OCI-M1 (cell line): Measurements from ENCODE around the gene MAPK4.

Source experiments
- DNase-seq: peaks from one replicate; lab custom pipeline; 2025; lab: John Stamatoyannopoulos, UW

MAPK4 gene

GRCh38 chr18:50653402-50654093 lies 93.7 kb downstream of the MAPK4 start:
- no peak for DNase-seq

DNA sequence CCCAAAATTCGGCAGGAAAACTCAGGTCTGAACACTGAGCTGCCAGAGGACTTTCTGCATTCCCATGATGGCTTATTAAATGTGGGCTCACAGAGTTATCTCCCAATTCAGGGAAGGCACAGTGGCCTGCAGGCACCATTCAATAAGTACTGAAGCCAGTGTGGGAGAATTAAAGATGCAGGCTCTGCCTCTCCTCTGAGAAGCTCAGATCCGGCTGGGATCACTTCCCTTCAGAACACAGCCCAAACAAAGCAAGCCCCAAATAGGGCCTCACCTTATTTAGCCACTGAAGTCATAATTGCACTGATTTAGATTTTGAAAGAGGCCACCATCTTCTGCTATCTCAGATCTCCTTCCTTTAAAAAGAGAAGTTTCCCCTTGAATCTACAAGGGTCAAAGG lies 94.3 kb downstream of the MAPK4 start:
- DNase-seq: no peak

- no peak for DNase-seq
Measured at GRCh38 chr18:50654658-50655550, 95.0 kb downstream of the MAPK4 start.

- DNase-seq: no peak
Measured at GRCh38 chr18:50656396-50656795, 96.5 kb downstream of the MAPK4 start.

GRCh38 chr18:50656841-50657470 lies 97.1 kb downstream of the MAPK4 start:
- DNase-seq: no peak

- no peak for DNase-seq
Measured at GRCh38 chr18:50658601-50659000, 98.7 kb downstream of the MAPK4 start.

DNA sequence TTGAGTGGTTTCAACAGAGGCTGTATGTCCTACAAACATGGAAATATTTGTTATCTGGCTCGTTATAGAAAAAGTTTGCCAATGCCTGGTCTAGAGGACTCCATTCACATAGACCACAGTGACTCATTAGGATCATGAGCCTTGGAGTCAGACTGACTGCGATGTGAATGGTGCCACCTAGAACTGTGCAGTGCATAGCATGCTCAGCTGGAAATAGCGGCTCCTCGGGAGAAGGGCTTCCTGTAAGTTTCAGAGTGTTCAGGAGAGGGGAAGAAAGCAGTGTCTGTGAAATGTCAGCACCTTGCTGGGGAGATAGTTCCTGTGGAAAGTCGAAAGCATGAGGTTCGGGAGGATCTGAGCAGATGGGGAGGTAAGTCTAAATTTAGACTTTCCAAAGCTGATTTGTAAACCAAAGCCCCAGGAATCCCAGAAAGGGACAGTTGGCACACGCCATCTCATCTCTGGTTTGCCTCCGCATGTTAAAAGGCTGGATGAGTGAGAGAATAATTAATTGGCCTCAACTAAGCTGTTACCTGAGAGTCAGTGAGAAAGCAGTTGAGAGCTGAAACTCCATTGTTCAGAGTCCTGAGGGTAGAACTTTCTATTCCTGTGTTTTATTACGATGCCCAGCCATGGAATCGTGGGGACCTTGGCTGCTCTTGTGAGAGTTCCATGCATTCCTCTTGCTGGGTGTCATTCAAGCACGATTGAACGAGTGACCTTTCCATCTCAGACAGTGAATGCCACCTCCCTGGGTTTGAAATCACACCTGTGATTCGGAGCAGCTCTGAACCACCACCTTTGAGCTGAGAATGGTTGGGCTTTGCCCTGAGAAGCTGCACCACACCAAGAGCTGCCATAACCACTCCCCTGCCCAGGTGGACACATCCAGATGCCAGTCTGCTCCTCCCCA lies 99.5 kb downstream of the MAPK4 start:
- peak; percentile 70 for DNase-seq

DNA sequence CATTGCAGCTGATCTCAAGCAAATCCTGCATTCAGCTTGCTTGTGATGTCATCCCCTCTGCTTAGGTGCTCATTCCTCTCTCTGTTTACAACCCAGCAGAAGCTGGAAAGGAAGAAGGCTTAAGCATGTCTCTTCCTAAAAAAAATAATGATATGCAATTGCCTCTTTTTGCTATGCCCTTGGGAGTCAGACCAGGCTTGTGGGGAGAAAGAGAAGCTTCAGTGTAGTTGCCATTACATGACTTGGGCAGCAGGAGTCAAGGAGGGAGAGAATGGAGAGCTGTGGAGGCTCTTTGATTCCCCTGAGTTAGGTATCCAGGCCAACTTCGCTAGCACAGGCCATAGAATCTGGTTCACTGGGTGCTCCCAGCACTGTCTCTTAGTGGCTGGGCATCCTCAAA lies 101.1 kb downstream of the MAPK4 start:
- DNase-seq: no peak

- peak; percentile 51 for DNase-seq
Measured at GRCh38 chr18:50662177-50662576, 102.3 kb downstream of the MAPK4 start.

DNA sequence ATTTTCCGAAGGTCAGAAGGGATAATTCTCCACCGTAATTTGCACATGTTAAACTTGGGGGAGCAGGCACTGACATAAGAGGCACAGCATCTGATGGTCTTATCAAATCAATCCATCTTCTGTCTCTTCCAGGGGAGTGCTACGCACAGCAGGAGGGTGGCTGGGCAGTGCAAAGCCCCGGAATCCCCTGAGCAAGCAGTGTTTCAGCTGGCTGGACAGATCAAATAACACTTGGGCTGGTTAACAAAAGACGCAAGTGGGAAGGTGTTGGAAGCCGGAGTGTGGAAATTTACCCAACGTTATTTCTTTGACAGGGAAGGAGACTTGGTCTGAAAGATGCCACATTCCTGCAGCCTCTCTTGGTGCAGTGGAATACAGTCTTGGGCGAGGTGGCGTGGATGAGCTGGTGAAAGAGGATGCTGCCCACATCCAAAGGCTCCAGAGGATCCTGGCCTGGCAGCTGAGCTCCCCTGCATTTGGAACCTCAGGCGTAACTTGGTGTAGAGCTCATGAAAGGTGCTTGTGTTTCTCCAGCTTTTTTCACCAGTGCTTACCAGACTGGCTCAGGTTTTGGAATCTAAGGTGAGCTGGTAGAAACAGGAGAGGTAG lies 103.0 kb downstream of the MAPK4 start:
- no peak for DNase-seq

DNA sequence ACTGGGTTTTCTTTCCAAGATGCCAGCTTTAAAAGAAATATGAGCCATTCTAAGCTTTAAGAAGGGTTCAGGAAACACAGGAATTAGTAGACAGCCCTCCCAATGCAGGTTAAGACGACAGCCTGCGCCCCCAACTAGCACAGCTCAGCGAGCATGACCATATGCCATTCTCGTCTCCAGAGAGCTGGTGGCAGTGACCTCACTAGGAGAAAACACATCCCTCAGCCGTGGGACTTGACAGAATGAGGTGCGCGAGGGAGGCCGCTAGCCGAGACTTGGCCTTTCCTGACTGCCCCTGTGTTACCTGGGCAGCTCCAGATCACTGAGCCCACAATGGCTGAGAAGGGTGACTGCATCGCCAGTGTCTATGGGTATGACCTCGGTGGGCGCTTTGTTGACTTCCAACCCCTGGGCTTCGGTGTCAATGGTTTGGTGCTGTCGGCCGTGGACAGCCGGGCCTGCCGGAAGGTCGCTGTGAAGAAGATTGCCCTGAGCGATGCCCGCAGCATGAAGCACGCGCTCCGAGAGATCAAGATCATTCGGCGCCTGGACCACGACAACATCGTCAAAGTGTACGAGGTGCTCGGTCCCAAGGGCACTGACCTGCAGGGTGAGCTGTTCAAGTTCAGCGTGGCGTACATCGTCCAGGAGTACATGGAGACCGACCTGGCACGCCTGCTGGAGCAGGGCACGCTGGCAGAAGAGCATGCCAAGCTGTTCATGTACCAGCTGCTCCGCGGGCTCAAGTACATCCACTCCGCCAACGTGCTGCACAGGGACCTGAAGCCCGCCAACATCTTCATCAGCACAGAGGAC lies 103.9 kb downstream of the MAPK4 start:
- DNase-seq: no peak

GRCh38 chr18:50665015-50665414 lies 105.1 kb downstream of the MAPK4 start:
- no peak for DNase-seq

DNA sequence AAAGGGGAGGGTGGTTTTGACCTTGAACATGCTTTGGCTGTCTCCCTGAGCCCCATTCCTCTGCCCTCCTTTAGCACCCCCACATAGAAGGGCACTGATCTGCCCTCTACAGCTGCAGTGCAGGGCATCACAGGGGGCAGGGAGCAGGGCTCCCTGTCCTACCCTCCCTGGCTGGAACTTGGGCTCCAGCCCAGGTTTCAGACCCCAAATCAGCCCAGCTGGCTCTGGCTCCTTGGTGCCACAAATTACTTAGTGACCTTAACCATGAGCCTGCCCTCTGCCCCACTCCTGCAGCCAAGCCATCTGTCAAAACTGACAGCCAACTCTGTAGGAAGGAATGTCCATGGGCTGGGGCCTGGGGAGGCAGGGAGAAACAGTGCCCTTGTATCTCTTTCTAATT lies 105.6 kb downstream of the MAPK4 start:
- DNase-seq: no peak

- DNase-seq: no peak
Measured at GRCh38 chr18:50666536-50666935, 106.6 kb downstream of the MAPK4 start.

DNA sequence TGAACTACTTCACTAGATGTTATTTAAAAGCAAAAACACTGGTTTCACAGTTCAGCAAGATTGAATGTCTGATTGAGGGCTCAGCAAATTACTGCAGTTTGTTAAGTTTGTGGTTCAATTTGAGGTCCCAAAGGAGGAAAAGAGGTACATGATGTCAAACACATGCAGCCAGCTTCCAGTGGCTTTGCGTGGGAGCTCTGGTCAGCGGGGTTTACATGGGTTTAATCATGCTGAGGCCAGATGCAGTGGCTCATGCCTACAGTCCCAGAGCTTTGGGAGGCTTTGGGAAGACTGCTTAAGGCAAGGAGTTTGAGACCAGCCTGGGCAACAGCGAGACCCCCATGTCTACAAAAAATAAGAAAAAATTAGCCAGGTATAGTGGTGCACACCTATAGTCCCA lies 111.5 kb downstream of the MAPK4 start:
- peak; percentile 34 for DNase-seq

GRCh38 chr18:50674307-50674980 lies 114.6 kb downstream of the MAPK4 start:
- no peak for DNase-seq

GRCh38 chr18:50675043-50675442 lies 115.2 kb downstream of the MAPK4 start:
- no peak for DNase-seq

DNA sequence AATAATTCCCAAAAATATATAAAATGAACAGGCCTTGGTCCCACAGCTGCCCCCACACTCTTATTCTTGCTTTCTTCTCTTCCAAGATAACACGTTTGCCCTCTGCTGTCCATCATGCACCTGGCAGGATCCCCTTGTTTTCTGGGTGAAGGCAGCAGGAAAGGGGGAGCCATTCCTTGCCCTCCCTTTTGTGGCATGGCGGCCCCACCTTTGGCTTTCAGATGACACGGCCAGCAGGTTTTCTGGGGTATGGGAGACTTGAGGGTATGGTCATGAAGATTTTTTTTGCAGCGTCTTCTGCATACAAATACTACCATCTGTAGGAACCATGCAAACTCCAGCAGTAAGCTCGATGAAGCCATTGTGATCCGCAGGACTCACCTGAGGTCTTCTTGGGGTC lies 118.8 kb downstream of the MAPK4 start:
- no peak for DNase-seq

DNA sequence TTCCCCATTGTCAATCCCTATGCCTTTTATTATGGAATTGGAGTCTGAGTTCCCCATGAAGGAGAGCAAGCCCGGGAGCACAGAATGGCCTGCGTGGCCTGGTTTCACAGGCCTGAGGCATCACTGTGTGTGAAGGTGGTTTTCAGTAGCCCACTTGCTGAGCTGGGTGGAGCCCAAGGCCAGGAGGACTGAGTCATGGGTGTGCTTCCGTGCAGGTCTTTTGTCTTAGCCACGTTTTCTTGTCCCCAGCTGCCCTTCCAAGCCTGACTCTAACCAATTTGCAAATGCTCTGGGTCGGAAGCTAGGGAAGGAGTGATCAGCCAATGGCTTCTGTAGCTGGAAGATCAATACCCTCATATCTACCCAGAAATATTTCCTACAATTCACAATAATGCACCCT lies 119.2 kb downstream of the MAPK4 start:
- DNase-seq: no peak

DNA sequence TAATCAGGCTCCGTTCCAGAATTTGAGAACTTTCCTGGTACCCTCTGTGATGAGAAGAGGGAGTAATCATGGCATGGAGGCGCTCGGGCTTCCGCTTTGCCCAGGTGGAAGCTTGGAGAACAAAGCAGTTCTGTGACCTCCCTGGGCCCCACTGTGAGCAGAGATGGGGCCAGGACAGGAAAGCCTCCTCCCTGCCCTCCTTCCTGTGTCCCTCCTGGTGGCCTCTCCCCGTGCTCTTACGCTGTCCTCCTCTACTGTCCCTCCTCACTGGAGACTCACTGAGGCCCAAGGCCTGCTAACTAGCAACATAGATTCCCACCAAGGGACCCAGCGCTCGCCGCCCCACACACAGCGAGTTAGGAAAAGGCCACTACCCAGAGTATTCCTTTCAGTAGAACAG lies 119.8 kb downstream of the MAPK4 start:
- no peak for DNase-seq
